Endometrium (tissue), 2 donors: Measurements from ENCODE around the gene DLK1.

ENCODE experiments used
- FAIRE-seq: peaks from 2 replicates; lab custom pipeline; 2012; peaks lifted over from hg19 to GRCh38; lab: Jason Lieb, UNC
- donor health status: control.
- donor health status: control.

Gene DLK1

GRCh38 chr14:100693877-100694578 lies 32.7 kb upstream of the DLK1 start:
- no peak for FAIRE-seq

GRCh38 chr14:100694579-100695422 lies 31.9 kb upstream of the DLK1 start:
- no peak for FAIRE-seq

GRCh38 chr14:100695423-100695738 lies 31.3 kb upstream of the DLK1 start:
- FAIRE-seq: no peak

- no peak for FAIRE-seq
These were observed 30.7 kb upstream of the DLK1 start for GRCh38 chr14:100696008-100696407.

GRCh38 chr14:100696590-100696989 lies 30.1 kb upstream of the DLK1 start:
- no peak for FAIRE-seq

GRCh38 chr14:100698066-100698465 lies 28.6 kb upstream of the DLK1 start:
- no peak for FAIRE-seq

- FAIRE-seq: no peak
These were observed 27.8 kb upstream of the DLK1 start for GRCh38 chr14:100698666-100699448.

- no peak for FAIRE-seq
These were observed 25.4 kb upstream of the DLK1 start for GRCh38 chr14:100701314-100701713.

- no peak for FAIRE-seq
These were observed 24.1 kb upstream of the DLK1 start for GRCh38 chr14:100702590-100702989.

- FAIRE-seq: no peak
These were observed 23.1 kb upstream of the DLK1 start for GRCh38 chr14:100703386-100704220.

- no peak for FAIRE-seq
These were observed 20.5 kb upstream of the DLK1 start for GRCh38 chr14:100706200-100706599.

- no peak for FAIRE-seq
These were observed 19.8 kb upstream of the DLK1 start for GRCh38 chr14:100706860-100707259.

- no peak for FAIRE-seq
These were observed 18.0 kb upstream of the DLK1 start for GRCh38 chr14:100708425-100709288.

- FAIRE-seq: no peak
These were observed 17.1 kb upstream of the DLK1 start for GRCh38 chr14:100709289-100710284.

GRCh38 chr14:100710391-100710790 lies 16.3 kb upstream of the DLK1 start:
- no peak for FAIRE-seq

GRCh38 chr14:100710826-100711462 lies 15.7 kb upstream of the DLK1 start:
- FAIRE-seq: no peak

GRCh38 chr14:100711493-100711892 lies 15.2 kb upstream of the DLK1 start:
- FAIRE-seq: no peak

GRCh38 chr14:100712490-100712889 lies 14.2 kb upstream of the DLK1 start:
- FAIRE-seq: no peak

GRCh38 chr14:100713705-100714104 lies 13.0 kb upstream of the DLK1 start:
- FAIRE-seq: no peak
